Endothelial cell (in vitro differentiated cells): ENCODE data around the gene WDR48. TPM values are rescaled to one million over a fixed set of nuclear protein-coding genes. Genes with fewer than 3 reads are reported as not detected.

ENCODE experiments used
- DNase-seq: peaks from one replicate; pipeline ENCODE4 v3.0.0; 2021; ENCODE audit warnings: low spot score
- H3K27ac Mint-ChIP-seq: one replicate; pipeline ENCODE4 v1.8.0; 2021; ENCODE audit warnings: mixed read lengths, inconsistent platforms; ENCODE audit not compliant: unreplicated experiment
- H3K27me3 Mint-ChIP-seq: one replicate; pipeline ENCODE4 v1.8.0; 2021; ENCODE audit warnings: mild to moderate bottlenecking, moderate library complexity, mixed read lengths, inconsistent platforms; ENCODE audit not compliant: unreplicated experiment
- H3K36me3 Mint-ChIP-seq: one replicate; pipeline ENCODE4 v1.8.0; 2021; ENCODE audit warnings: mild to moderate bottlenecking, low read depth, mixed read lengths, inconsistent platforms; ENCODE audit not compliant: unreplicated experiment
- H3K4me1 Mint-ChIP-seq: one replicate; pipeline ENCODE4 v1.8.0; 2021; ENCODE audit warnings: mild to moderate bottlenecking, mixed read lengths, inconsistent platforms; ENCODE audit not compliant: unreplicated experiment
- H3K4me3 Mint-ChIP-seq: one replicate; pipeline ENCODE4 v1.8.0; 2021; ENCODE audit warnings: mild to moderate bottlenecking, mixed read lengths, inconsistent platforms; ENCODE audit not compliant: unreplicated experiment
- H3K9me3 Mint-ChIP-seq: one replicate; pipeline ENCODE4 v1.8.0; 2021; ENCODE audit warnings: mixed read lengths, inconsistent platforms; ENCODE audit not compliant: unreplicated experiment
- total RNA-seq: library from RNA; stranded (reverse); fragmentation: NEBNext Ultra II Directional; extraction: Animal tissue kit (Norgen Biotek cat#: 25700); gene quantifications from one replicate; pipeline ENCODE4 v1.2.1, GENCODE V29; 2021; ENCODE audit not compliant: unreplicated experiment
- TF ChIP-seq, protein P1 (sequence below): fragments of 200-600 bp; sonication (generic); IDR thresholded peaks from one replicate; pipeline ENCODE4 v1.5.0; 2021; ENCODE audit warnings: antibody characterized with exemption; ENCODE audit not compliant: unreplicated experiment

The WDR48 gene
- total RNA-seq, 1 donor from 2014 or later: 33.4 TPM

DNA sequence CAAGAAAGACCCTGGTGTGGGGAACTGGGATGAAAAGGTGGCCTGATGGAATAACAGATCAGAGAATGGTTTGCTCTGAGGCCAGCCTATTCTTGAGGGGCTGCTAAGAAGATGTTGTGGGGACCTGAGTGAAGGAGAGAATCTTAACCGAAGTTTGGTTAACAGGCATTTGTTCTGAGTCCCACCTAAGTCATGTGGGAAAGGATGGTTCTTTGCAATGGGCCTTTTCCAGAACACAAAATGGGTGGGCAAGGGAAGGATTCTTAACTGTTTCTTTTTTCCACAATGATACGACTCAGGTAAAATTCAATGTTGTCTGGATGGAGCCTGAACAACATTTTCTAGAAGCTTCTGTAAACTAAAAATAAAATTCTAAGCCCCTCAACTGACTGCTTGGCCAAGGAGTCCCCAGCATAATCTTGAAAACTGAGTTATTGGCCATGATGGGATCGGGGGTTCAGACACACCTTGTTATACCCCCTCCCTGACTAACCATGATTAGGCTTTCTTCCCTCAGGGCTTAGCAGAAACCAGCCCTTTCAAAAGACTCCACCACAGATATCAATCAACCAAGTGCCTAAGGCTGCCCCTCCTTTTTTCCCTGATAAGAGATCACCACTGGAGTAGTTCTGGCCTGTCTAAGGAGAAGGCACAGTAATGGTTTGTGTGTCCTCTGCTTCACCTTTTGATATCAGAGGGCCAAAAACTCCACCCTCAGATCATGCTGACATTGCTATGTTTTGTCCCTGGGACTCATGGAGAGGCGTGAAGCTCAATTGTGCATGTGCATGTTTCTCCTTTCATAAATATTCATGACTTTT is 30.1 kb upstream of the WDR48 start:
- no peak overlapping the region for H3K4me3 Mint-ChIP-seq
- no peak for DNase-seq
- peaks cover 27% of the 10 kb centered on the region for H3K4me1 Mint-ChIP-seq
- peaks cover 2% of the 10 kb centered on the region for H3K27me3 Mint-ChIP-seq
- TF ChIP-seq, protein P1, sequence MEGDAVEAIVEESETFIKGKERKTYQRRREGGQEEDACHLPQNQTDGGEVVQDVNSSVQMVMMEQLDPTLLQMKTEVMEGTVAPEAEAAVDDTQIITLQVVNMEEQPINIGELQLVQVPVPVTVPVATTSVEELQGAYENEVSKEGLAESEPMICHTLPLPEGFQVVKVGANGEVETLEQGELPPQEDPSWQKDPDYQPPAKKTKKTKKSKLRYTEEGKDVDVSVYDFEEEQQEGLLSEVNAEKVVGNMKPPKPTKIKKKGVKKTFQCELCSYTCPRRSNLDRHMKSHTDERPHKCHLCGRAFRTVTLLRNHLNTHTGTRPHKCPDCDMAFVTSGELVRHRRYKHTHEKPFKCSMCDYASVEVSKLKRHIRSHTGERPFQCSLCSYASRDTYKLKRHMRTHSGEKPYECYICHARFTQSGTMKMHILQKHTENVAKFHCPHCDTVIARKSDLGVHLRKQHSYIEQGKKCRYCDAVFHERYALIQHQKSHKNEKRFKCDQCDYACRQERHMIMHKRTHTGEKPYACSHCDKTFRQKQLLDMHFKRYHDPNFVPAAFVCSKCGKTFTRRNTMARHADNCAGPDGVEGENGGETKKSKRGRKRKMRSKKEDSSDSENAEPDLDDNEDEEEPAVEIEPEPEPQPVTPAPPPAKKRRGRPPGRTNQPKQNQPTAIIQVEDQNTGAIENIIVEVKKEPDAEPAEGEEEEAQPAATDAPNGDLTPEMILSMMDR: no peak
- peak overlapping the region; percentile 64 for H3K27ac Mint-ChIP-seq
- H3K9me3 Mint-ChIP-seq: no peaks in the 10 kb centered on the region
- H3K36me3 Mint-ChIP-seq: no peaks in the 10 kb centered on the region

DNA sequence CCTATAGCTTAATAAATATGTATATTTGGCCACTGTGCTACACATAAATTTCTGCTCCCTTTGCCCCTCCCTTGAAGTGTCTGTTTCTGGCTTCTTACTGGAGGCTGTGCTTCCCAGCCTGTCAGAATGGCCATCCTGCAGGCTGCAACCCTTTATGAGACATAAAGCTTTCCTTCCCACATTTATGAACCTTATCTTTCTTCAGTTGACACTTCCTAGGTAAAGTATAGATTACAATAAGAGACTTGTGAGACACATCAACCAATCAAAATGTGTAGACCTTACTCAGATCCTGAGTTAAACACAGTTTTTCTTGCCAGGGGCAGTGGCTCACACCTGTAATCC is 29.6 kb upstream of the WDR48 start:
- no peaks in the 10 kb centered on the region for H3K9me3 Mint-ChIP-seq
- no peak overlapping the region for H3K4me3 Mint-ChIP-seq
- TF ChIP-seq, protein P1: no peak
- no peaks in the 10 kb centered on the region for H3K27me3 Mint-ChIP-seq
- H3K36me3 Mint-ChIP-seq: no peaks in the 10 kb centered on the region
- H3K27ac Mint-ChIP-seq: no peak overlapping the region
- DNase-seq: no peak
- peaks cover 27% of the 10 kb centered on the region for H3K4me1 Mint-ChIP-seq

DNA sequence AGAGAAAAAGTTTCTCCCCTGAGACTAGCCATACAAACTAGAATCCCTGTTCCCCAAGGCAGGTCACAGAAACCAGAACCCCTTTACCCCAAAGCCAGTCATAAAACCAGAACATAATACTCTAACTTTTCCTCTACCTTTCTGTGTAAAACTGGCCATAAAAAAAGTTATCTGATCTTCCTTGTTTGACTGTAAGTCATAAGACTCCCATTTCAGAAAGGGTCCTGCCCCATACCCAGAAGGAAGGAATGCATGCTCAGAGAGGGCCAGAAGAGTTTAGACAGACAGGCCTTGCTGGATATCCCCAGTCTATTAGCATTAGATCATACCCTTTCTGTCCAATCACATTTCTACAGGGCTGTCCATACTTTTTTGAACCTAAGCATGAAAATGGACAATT is 27.3 kb upstream of the WDR48 start:
- no peaks in the 10 kb centered on the region for H3K9me3 Mint-ChIP-seq
- H3K27me3 Mint-ChIP-seq: no peaks in the 10 kb centered on the region
- H3K4me1 Mint-ChIP-seq: peaks cover 18% of the 10 kb centered on the region
- H3K27ac Mint-ChIP-seq: no peak overlapping the region
- TF ChIP-seq, protein P1: no peak
- no peak for DNase-seq
- H3K4me3 Mint-ChIP-seq: no peak overlapping the region
- no peaks in the 10 kb centered on the region for H3K36me3 Mint-ChIP-seq

DNA sequence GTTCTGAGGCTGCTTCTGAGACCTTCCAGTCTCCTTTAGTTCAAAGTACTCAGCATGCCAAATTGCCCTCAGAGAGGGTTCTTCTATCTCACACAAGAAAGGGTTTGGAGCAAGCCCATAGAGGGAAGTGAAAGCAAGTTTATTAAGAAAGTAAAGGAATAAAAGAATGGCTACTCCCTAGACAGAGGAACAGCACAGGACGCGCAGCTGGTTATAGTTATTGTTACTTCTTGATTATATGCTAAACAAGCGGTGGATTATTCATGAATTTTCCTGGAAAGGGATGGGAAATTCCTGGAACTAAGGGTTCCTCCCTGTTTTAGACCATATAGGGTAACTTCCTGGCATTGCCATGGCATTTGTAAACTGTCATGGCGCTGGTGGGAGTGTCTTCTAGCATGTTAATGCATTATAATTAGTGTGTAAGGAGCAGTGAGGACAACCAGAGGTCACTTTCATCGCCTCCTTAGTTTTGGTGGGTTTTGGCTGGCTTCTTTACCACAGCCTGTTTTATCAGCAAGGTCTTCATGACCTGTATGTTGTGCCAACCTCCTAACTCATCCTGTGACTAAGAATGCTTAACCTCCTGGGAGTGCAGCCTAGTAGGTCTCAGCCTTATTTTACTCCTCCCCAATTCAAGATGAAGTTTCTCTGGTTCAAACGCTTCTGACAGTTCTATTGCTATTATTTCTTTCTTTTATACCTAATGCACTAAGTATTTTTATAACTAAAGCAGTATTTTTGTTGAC is 26.4 kb upstream of the WDR48 start:
- TF ChIP-seq, protein P1: no peak
- H3K27ac Mint-ChIP-seq: no peak overlapping the region
- H3K36me3 Mint-ChIP-seq: no peaks in the 10 kb centered on the region
- no peak for DNase-seq
- no peak overlapping the region for H3K4me3 Mint-ChIP-seq
- H3K4me1 Mint-ChIP-seq: peaks cover 11% of the 10 kb centered on the region
- H3K9me3 Mint-ChIP-seq: no peaks in the 10 kb centered on the region
- no peaks in the 10 kb centered on the region for H3K27me3 Mint-ChIP-seq

DNA sequence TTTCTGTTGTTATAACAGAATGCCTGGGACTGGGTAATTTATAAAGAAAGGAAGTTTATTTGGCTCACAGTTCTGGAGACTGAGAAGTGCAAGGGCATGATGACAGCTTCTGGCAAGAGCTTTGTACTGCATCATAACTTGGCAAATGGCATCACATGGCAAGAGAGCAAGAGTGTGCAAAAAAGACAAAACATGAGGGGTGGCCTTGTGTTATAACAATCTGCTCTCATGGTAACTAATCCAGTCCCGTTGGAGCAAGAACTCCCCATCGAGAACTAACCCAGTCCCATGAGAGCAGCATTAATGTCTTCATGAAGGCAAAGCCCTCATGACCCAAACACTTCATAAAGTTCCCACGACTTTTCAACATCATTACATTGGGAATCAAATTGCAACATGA is 23.3 kb upstream of the WDR48 start:
- no peak for DNase-seq
- Mint-ChIP-seq H3K27ac (no peak overlapping the region), H3K9me3 (no peaks in the 10 kb centered on the region), H3K4me1 (no peaks in the 10 kb centered on the region), H3K27me3 (no peaks in the 10 kb centered on the region), H3K4me3 (no peak overlapping the region), H3K36me3 (no peaks in the 10 kb centered on the region)
- TF ChIP-seq, protein P1: no peak
